ENCODE results near the gene CYP26A1.

CYP26A1 gene

GRCh38 chr10:93123766-93124165 is 50.1 kb downstream of the CYP26A1 start:
- peak; percentile 24 for DNase-seq (ENCODE audit: low spot score)

- peak; percentile 26 for DNase-seq (ENCODE audit: low spot score)
These were observed 51.1 kb downstream of the CYP26A1 start for GRCh38 chr10:93124580-93125318.

- no peak for DNase-seq (ENCODE audit: low spot score)
These were observed 52.3 kb downstream of the CYP26A1 start for GRCh38 chr10:93125966-93126365.

GRCh38 chr10:93126483-93127052 is 52.9 kb downstream of the CYP26A1 start:
- peak; percentile 23 for DNase-seq (ENCODE audit: low spot score)

All from NAMALWA (cell line).